Stimulated activated CD4-positive, alpha-beta T cell treated with anti-CD3 and anti-CD28 coated beads, Interleukin-15, amount 100 ng/mL, for 24 hours (primary cell): ENCODE data around the gene ANKRD18A.

Experiments used
- DNase-seq: peaks from one replicate; pipeline ENCODE4 v3.0.0-alpha.2; 2020

Gene ANKRD18A

GRCh38 chr9:38527503-38527902 lies 92.9 kb downstream of the ANKRD18A start:
- DNase-seq, result no peak

- DNase-seq, result no peak
These were observed 93.8 kb downstream of the ANKRD18A start for GRCh38 chr9:38526591-38526990.

GRCh38 chr9:38523121-38523520 lies 97.3 kb downstream of the ANKRD18A start:
- DNase-seq, result no peak

GRCh38 chr9:38521762-38522161 lies 98.6 kb downstream of the ANKRD18A start:
- no peak for DNase-seq
